GM06990 (cell line): ENCODE data around the gene SLC16A7.

ENCODE experiments used
- DNase-seq: peaks from one replicate; pipeline ENCODE4 v3.0.0-alpha.2; 2011; ENCODE audit not compliant: insufficient read length; ENCODE audit errors: extremely low read depth
- H3K27me3 ChIP-seq: replicated peaks from 2 replicates; pipeline ENCODE4 v1.6.0; 2011; ENCODE audit warnings: low read length; ENCODE audit not compliant: control insufficient read depth, insufficient read depth
- H3K36me3 ChIP-seq: 2 replicates; pipeline ENCODE4 v1.5.1; 2011; ENCODE audit warnings: low read length; ENCODE audit not compliant: control insufficient read depth, insufficient read depth
- H3K4me3 ChIP-seq: replicated peaks from 2 replicates; pipeline ENCODE4 v1.5.1; 2011; ENCODE audit warnings: low read depth, mild to moderate bottlenecking, control low read depth, low read length
- TF ChIP-seq, protein P1 (sequence below): IDR thresholded peaks from 2 replicates; pipeline ENCODE4 v1.5.1; 2011; ENCODE audit warnings: low read length, control low read depth, mild to moderate bottlenecking, inconsistent platforms; ENCODE audit not compliant: insufficient read depth, poor library complexity, severe bottlenecking

The SLC16A7 gene

DNA sequence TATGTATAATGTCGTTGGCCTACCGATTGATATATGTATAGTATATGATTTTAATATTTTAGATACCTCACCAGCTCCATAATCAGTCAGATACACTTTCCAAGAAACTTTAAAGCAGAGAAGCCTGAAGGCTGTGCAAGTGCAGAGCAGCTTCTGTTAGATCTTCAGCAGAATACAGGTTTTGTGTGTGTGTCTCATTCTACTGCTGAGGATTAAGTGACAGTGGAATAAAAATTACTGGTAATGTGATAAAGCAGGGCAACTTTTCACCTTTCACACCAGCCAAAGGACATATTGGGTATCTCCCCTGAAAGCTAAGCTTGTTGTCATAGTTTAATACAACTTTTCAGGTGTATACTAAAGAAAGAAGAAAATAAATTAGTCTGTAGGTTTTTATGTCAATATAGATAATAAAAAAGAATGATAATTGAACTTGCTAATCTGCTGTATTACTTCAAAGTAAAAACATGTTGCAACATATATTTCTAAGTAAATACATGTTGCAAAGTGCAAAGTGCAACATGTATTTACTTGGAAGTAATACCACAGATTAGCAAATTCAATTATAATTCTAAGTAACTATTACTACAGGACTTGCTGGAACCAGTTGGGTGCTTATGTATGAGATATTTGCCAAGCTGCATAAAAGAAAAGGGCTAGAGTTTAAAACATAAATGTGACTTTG lies 128.3 kb downstream of the SLC16A7 start:
- Histone ChIP-seq H3K4me3 (no peak overlapping the region), H3K36me3 (no peaks in the 10 kb centered on the region), H3K27me3 (no peaks in the 10 kb centered on the region)
- DNase-seq, result no peak
- TF ChIP-seq, protein P1, sequence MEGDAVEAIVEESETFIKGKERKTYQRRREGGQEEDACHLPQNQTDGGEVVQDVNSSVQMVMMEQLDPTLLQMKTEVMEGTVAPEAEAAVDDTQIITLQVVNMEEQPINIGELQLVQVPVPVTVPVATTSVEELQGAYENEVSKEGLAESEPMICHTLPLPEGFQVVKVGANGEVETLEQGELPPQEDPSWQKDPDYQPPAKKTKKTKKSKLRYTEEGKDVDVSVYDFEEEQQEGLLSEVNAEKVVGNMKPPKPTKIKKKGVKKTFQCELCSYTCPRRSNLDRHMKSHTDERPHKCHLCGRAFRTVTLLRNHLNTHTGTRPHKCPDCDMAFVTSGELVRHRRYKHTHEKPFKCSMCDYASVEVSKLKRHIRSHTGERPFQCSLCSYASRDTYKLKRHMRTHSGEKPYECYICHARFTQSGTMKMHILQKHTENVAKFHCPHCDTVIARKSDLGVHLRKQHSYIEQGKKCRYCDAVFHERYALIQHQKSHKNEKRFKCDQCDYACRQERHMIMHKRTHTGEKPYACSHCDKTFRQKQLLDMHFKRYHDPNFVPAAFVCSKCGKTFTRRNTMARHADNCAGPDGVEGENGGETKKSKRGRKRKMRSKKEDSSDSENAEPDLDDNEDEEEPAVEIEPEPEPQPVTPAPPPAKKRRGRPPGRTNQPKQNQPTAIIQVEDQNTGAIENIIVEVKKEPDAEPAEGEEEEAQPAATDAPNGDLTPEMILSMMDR, result no peak

DNA sequence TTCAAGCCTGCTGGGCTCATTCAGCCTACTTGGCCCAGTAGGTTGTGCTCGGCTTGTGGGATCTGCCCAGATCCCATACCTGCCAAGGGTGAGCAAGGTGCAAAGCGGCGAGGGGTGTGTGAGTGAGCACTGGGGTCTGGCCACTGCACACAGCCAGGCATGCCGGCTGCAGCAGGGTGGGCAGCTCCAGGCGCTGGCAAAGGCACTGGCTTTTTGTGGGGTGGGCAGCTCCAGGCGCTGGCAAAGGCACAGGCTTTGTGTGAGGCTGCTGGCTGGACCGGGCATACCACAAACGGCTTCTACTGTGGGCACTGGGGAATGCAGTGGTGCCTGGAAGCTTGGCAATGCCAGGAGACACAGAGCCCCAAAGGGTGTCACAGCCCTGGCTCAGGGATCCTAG lies 137.4 kb downstream of the SLC16A7 start:
- TF ChIP-seq, protein P1, result no peak
- Histone ChIP-seq H3K4me3 (no peak overlapping the region), H3K36me3 (no peaks in the 10 kb centered on the region), H3K27me3 (no peaks in the 10 kb centered on the region)
- DNase-seq, result no peak

DNA sequence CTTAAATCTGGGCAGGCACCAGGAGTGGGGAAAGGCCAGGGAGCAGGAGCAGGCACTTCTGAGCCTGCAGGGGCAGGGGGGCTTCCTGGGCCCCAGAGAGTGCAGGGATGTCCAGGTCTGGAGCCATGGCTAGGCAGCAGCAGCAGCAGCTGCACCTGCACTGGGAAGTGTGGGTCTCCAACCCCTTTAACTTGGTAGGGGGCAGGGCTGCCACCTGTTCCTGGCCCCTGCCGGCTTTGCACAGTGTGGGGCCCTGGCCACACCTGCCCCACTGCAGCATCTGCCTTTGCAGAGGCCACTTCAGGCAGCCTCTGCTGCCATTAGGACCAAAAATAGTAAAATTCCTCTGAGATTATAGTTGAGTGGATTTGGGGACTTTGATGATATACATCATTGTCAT lies 138.5 kb downstream of the SLC16A7 start:
- Histone ChIP-seq H3K4me3 (no peak overlapping the region), H3K36me3 (no peaks in the 10 kb centered on the region), H3K27me3 (no peaks in the 10 kb centered on the region)
- TF ChIP-seq, protein P1, result no peak
- no peak for DNase-seq

DNA sequence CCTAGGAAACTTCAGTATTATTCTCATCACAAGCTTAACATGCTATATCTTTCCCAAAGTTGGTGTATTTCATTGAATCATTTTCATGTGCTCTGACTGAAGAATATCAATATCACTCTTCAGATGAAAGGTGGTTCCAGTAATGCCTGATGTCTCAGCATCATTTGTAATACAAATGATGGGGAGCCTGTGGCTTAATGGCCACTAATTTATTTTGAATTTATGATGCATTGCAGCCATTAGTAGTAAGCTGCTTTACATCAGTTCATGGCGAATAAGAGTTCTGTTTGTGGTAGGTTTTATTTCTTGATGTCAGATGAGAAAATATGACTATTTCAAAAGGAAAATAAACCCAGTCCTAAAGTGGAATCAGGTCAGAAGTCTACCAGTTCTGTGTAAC lies 139.4 kb downstream of the SLC16A7 start:
- Histone ChIP-seq H3K36me3 (no peaks in the 10 kb centered on the region), H3K27me3 (no peaks in the 10 kb centered on the region), H3K4me3 (no peak overlapping the region)
- TF ChIP-seq, protein P1, result no peak
- no peak for DNase-seq

DNA sequence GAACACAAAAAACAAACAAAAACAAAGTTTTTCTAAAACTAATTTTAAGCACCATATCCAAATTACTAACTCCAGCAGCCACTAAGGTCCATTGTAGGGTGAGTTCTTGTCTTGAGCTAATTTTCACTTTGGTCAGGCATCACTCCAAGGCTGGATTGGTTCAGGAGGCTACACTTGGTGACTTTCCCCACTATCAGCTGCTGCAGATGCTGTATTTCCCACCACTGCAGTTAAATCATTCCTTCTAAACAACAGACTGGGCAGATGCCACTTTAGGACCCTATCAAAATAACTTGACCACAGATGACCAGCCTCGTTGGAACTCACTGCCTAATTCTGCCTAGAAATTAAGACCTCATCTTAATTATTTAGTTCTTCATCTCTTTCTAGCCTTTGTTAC lies 140.5 kb downstream of the SLC16A7 start:
- TF ChIP-seq, protein P1, result no peak
- no peak for DNase-seq
- Histone ChIP-seq H3K4me3 (no peak overlapping the region), H3K27me3 (no peaks in the 10 kb centered on the region), H3K36me3 (no peaks in the 10 kb centered on the region)

DNA sequence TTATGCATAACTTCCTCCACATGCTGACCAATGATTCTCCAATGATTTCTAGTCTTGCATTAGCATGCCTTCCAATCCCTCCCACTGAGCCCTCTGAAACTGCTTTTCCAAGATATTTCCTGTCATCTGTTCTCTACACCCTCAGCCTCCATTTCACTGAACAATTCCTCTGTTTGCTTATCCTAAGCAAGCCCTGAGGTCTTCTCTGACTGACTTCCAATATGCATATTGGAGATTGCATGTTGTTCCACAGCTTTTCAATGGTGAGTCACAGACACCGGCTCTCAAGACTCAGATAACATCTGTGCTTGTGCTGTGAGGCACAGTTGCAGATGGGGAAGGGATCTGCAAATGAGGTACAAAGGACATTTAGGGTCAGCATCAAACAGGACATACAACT lies 141.0 kb downstream of the SLC16A7 start:
- DNase-seq, result no peak
- H3K27me3 ChIP-seq, result no peaks in the 10 kb centered on the region
- TF ChIP-seq, protein P1, result no peak
- no peak overlapping the region for H3K4me3 ChIP-seq
- no peaks in the 10 kb centered on the region for H3K36me3 ChIP-seq
